HG03469 (cell line): Measurements from ENCODE around the gene TTPAL.

Experiments
- ATAC-seq: cut with Tn5 transposase; IDR thresholded peaks from one replicate; pipeline ENCODE4 v1.9.1; 2021; ENCODE audit warnings: mild to moderate bottlenecking, moderate library complexity, moderate number of reproducible peaks; ENCODE audit not compliant: unreplicated experiment

The TTPAL gene

GRCh38 chr20:44532981-44533331 is 57.3 kb downstream of the TTPAL start:
- ATAC-seq: no peak

GRCh38 chr20:44533928-44534327 is 58.3 kb downstream of the TTPAL start:
- ATAC-seq: no peak

GRCh38 chr20:44536175-44536574 is 60.5 kb downstream of the TTPAL start:
- ATAC-seq: no peak

- no peak for ATAC-seq
Measured at GRCh38 chr20:44537993-44538392, 62.3 kb downstream of the TTPAL start.

DNA sequence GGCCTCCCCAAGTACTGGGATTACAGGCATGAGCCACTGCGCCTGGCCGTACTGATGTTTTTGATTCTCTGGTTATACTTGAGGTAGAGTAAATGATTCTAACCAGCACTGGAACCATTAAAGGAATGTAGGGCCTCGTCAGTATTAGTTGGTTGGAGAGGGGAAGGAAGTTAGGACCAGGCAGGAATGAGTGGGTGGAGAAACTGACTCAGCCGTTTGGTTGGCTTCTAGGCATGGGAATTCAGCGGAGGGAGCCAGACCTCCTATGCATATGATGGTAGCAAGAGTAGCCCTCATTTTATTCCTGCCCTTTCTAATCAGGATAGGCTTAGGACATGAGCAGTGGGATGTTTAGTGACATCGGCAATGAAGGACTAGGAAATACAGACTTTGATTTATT is 65.2 kb downstream of the TTPAL start:
- ATAC-seq: no peak

- ATAC-seq: no peak
Measured at GRCh38 chr20:44541992-44542391, 66.3 kb downstream of the TTPAL start.

DNA sequence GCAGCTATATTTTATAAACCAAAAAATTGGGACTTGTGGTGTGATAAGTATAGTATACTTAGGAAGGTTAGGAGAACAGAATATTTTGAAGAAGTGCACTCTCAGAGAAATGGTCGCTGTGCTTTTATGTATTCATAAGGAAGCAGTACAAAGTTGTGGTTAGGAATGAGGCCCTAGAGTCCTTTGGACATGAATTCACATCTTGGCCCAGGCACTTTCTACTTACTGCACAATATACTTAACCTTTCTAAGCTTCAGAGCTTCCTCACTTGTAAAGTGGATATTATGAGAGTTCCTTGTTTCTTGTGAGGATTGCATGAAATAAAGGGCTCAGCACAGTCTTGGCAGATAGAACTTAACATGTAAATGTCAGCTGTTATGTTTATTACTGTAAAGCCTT is 67.2 kb downstream of the TTPAL start:
- ATAC-seq: no peak

DNA sequence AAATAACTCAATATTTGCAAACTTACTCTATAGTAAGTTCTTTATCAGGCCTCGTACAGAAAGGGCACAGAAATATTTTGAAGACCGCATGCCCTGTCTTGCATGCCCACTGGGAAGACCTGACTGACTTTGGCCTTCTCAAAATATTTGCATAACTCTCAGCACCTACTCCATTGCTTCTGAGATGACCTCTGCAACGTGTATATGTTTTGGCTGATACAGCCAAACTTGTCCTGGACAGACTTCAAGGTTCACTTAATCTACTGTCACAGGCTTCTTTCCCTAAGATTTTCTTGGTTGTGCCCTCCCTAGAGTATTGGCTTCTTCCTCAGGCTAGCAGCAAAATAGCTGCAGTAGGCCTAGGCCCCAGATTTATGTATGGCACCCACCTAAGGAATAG is 67.7 kb downstream of the TTPAL start:
- ATAC-seq: no peak
